Small intestine (tissue), 7 donors: ENCODE measurements around the gene ANKRD44. TPM values are rescaled to one million over a fixed set of nuclear protein-coding genes. Genes with fewer than 3 reads are reported as not detected.

Experiments
- DNase-seq, 2 donors: peaks; one replicate each; pipeline versions ENCODE4 v3.0.0 to v3.0.0-alpha.2; 2013
- FAIRE-seq: peaks from 2 replicates; lab custom pipeline; 2012; peaks lifted over from hg19 to GRCh38; lab: Jason Lieb, UNC
- H3K27ac ChIP-seq, 3 donors: one replicate each; pipeline ENCODE4 v1.5.1; 2013; ENCODE audit warnings: low read length in 2 of 3, mild to moderate bottlenecking in 2 of 3, control low read depth in 1 of 3, inconsistent platforms in 1 of 3, low read depth in 1 of 3, moderate library complexity in 1 of 3
- H3K27me3 ChIP-seq, 3 donors: one replicate each; pipeline ENCODE4 v1.6.1; 2013; ENCODE audit warnings: low read length in 3 of 3, inconsistent platforms in 1 of 3; ENCODE audit not compliant: control insufficient read depth in 3 of 3, insufficient read depth in 3 of 3
- H3K36me3 ChIP-seq, 3 donors: one replicate each; pipeline ENCODE4 v1.6.1; 2013; ENCODE audit warnings: low read length in 3 of 3, inconsistent platforms in 1 of 3, low read depth in 1 of 3, mild to moderate bottlenecking in 1 of 3, moderate library complexity in 1 of 3; ENCODE audit not compliant: control insufficient read depth in 3 of 3, insufficient read depth in 2 of 3
- H3K4me1 ChIP-seq, 3 donors: one replicate each; pipeline ENCODE4 v1.6.1; 2013; ENCODE audit warnings: low read length in 2 of 3, inconsistent platforms in 1 of 3, low read depth in 1 of 3, mild to moderate bottlenecking in 1 of 3, moderate library complexity in 1 of 3; ENCODE audit not compliant: control insufficient read depth in 3 of 3, insufficient read depth in 2 of 3
- H3K4me3 ChIP-seq, 3 donors: one replicate each; pipeline ENCODE4 v1.5.1; 2013; ENCODE audit warnings: low read length in 3 of 3, control low read depth in 1 of 3, inconsistent platforms in 1 of 3, low read depth in 1 of 3, mild to moderate bottlenecking in 1 of 3, moderate library complexity in 1 of 3
- H3K9me3 ChIP-seq, 2 donors: one replicate each; pipeline ENCODE4 v1.6.1; 2013; ENCODE audit warnings: low read depth in 1 of 2, low read length in 1 of 2; ENCODE audit not compliant: control insufficient read depth in 2 of 2, insufficient read depth in 1 of 2
- whole genome bisulfite sequencing, 3 donors: extraction: QIAGEN DNeasy Blood & Tissue Kit; methylation state at CpG; one replicate each; pipeline ENCODE4 v1.1.7; 2013; 5-methylcytosine and 5-hydroxymethylcytosine counted together
- polyA plus RNA-seq, 4 donors: library from polyadenylated mRNA; stranded (reverse) in 3 of 4; unstranded in 1 of 4; fragments of 200-250 nt in 3 of 4; fragments of 120-200 nt in 1 of 4; gene quantifications; one replicate each; pipeline versions ENCODE4 v1.2.1 to v1.2.3, GENCODE V29; 2013
- donor health status: healthy with polysubstance abuse.
- donor health status: control.
- donor health status: control.
- donor health status: Bipolar disorder and iron deficiency.
- donor health status: healthy.

ANKRD44 gene
- polyA plus RNA-seq, 4 donors = 0.89 to 5.2 (median 1.7) TPM

DNA sequence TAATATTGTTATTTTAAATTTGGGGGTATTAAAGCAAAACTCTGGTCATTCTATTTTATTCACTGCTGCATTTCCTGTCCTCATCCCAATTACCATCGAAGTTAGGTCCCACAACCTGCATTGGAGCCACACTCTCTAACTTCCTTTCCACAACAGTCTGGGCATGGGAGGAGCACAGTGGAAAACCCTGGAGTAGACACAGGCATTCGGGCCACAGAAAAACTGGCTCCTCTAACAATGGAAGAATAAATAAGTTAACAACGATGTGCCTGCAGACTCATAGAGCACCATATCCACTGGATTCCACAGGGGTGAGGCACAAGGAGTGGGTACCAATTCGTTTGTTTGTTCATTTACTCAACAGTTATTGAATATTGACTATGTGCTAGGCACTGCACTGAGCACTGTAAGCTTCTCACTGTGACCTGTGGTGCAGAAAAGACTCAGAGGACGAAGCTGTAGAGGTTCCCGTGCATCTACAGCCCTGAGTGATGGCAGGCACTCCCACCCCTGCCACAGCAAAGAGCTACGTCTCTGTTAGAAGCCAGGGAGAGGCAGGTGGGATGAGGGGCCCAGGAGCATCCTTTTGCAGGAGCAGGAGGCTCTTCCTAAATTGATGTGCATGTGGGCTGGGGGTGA, 229.9 kb downstream of the ANKRD44 start:
- Histone ChIP-seq H3K36me3 (peaks cover 0 to 3% (median 2%) of the 10 kb centered on the region in 3 donors), H3K27me3 (no peaks in the 10 kb centered on the region), H3K4me3 (no peak overlapping the region), H3K27ac (no peak overlapping the region), H3K4me1 (no peaks in the 10 kb centered on the region), H3K9me3 (peaks cover 0 to 6% of the 10 kb centered on the region in 2 donors)
- 83 to 91% (median 88%) methylated on average over 7 of the region's 7 CpGs for WGBS, 3 donors
- FAIRE-seq (no peak), DNase-seq (no peak)

- Histone ChIP-seq H3K27me3 (no peaks in the 10 kb centered on the region), H3K4me3 (no peak overlapping the region), H3K36me3 (peaks cover 0 to 5% (median 2%) of the 10 kb centered on the region in 3 donors), H3K9me3 (peaks cover 0 to 6% of the 10 kb centered on the region in 2 donors), H3K4me1 (no peaks in the 10 kb centered on the region), H3K27ac (no peak overlapping the region)
- WGBS, 3 donors = 57 to 73% (median 69%) methylated on average over 6 of the region's 6 CpGs
- no peak for FAIRE-seq
- DNase-seq = peak in 1 of 2 donors; percentile 8
These were observed 230.6 kb downstream of the ANKRD44 start for GRCh38 chr2:197079832-197080555.

DNA sequence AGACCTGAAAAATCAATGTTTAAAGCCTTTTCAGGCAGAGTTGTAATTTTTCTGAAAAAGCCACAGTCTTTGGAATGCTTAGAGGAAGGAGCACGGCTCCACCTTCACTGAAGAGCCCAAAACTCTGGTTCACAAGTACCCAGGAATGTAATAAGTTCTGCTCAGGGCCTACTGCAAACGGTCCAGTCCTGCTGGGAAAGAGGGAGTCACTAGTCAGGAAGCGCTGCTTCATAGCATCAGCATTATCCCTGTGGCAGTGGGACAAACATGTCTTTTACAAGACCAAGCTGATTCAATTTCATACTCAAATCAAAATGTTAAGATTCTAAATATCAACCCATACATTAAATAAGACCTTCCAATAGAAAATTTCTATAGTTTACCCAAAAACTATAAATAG, 231.2 kb downstream of the ANKRD44 start:
- H3K9me3 ChIP-seq = peaks cover 0 to 6% of the 10 kb centered on the region in 2 donors
- no peak overlapping the region for H3K4me3 ChIP-seq
- FAIRE-seq (no peak), DNase-seq (no peak)
- peaks cover 0 to 5% (median 2%) of the 10 kb centered on the region in 3 donors for H3K36me3 ChIP-seq
- H3K4me1 ChIP-seq = no peaks in the 10 kb centered on the region
- 75 to 82% (median 76%) methylated on average over 3 of the region's 3 CpGs for WGBS, 3 donors
- H3K27me3 ChIP-seq = no peaks in the 10 kb centered on the region
- H3K27ac ChIP-seq = no peak overlapping the region

GRCh38 chr2:197078535-197078934, 232.0 kb downstream of the ANKRD44 start:
- 83 to 94% (median 94%) methylated on average over 4 of the region's 4 CpGs for WGBS, 3 donors
- DNase-seq = no peak
- Histone ChIP-seq H3K4me3 (no peak overlapping the region), H3K27ac (no peak overlapping the region), H3K27me3 (no peaks in the 10 kb centered on the region), H3K9me3 (peaks cover 0 to 6% of the 10 kb centered on the region in 2 donors), H3K36me3 (peaks cover 0 to 5% (median 2%) of the 10 kb centered on the region in 3 donors), H3K4me1 (no peaks in the 10 kb centered on the region)
- no peak for FAIRE-seq

DNA sequence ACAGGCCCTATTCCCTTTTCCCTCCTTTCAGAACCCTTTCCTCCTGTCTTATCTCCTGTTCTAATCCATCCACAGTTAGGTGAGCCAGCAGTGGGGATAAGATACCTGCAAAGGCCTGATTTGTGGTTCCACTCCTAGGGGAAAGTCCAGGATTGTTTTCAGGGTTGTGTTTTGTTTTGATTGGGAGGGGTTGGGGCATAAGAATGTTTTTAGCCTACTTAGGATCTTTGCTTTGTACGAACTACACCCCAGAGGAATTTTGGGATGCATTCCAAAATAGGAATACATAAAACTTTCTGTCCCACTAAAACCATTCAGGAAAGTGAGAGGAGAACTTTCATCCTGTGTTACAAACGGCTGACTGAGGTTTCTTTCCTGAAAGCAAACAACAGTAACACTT, 233.2 kb downstream of the ANKRD44 start:
- H3K4me1 ChIP-seq = no peaks in the 10 kb centered on the region
- peaks cover 0 to 5% (median 0%) of the 10 kb centered on the region in 3 donors for H3K36me3 ChIP-seq
- DNase-seq (peak in 1 of 2 donors; percentile 26), FAIRE-seq (no peak)
- no peaks in the 10 kb centered on the region for H3K27me3 ChIP-seq
- WGBS, 3 donors = 17 to 37% (median 32%) methylated on average over 2 of the region's 2 CpGs
- no peak overlapping the region for H3K4me3 ChIP-seq
- H3K9me3 ChIP-seq = peaks cover 0 to 6% of the 10 kb centered on the region in 2 donors
- H3K27ac ChIP-seq = no peak overlapping the region

- FAIRE-seq (no peak), DNase-seq (no peak)
- peaks cover 0 to 6% of the 10 kb centered on the region in 2 donors for H3K9me3 ChIP-seq
- H3K4me3 ChIP-seq = no peak overlapping the region
- no peak overlapping the region for H3K27ac ChIP-seq
- WGBS, 3 donors = 0% methylated on average over 1 of the region's 1 CpG
- peaks cover 0 to 5% (median 0%) of the 10 kb centered on the region in 3 donors for H3K36me3 ChIP-seq
- no peaks in the 10 kb centered on the region for H3K27me3 ChIP-seq
- H3K4me1 ChIP-seq = no peaks in the 10 kb centered on the region
These were observed 233.9 kb downstream of the ANKRD44 start for GRCh38 chr2:197076652-197077051.

DNA sequence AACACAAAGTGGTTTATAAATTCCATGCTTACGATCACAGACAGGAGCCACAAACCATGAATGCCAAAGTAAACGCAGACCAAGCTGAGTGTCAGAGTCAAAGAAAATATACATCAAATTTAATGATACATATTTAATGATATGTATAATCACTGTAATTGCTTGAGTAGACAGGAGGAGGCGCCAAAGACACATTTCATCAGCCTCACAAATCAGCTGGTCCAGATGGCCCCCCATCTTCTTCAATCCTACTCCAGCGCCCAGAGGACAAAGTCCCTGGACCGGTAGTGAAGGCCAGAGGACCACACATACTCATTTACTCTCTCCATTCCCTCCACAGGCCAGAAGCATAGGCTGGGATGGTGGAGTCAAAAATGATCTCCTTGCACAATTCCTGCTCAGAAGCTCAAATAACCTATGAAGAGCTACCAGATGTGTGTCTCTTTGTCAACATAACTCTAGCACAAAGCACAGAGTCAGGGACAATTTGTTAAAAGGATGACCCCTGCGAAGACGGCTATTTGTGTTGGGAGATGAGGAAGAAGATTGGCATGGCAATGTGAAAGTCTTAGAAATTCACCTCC, 234.7 kb downstream of the ANKRD44 start:
- Histone ChIP-seq H3K36me3 (peaks cover 0 to 5% (median 0%) of the 10 kb centered on the region in 3 donors), H3K4me3 (no peak overlapping the region), H3K27ac (no peak overlapping the region), H3K4me1 (no peaks in the 10 kb centered on the region), H3K27me3 (no peaks in the 10 kb centered on the region), H3K9me3 (peaks cover 0 to 6% of the 10 kb centered on the region in 2 donors)
- WGBS, 3 donors = 82 to 93% (median 86%) methylated on average over 7 of the region's 7 CpGs
- DNase-seq (no peak), FAIRE-seq (no peak)

DNA sequence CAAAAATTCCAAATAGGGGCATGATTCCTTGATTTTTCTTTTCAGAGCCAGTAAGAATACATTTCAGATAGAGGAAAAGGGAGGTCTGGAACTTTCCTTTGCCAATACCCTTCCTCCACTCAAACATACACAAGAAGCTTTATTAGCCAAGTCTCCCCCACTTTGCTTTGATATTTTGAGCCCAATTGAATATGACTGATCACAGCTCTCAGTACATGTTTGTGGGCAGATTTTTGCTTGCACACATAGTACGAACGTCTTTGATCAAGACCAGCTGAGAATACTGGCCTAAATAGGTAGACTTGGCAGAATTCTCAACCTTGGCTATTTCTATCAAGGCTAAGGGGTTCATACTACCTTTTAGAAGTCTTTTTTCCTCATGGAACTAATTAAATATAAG, 235.3 kb downstream of the ANKRD44 start:
- H3K27ac ChIP-seq = no peak overlapping the region
- no peaks in the 10 kb centered on the region for H3K4me1 ChIP-seq
- peaks cover 0 to 5% (median 0%) of the 10 kb centered on the region in 3 donors for H3K36me3 ChIP-seq
- no peaks in the 10 kb centered on the region for H3K27me3 ChIP-seq
- H3K4me3 ChIP-seq = no peak overlapping the region
- no peak for DNase-seq
- 90 to 100% (median 93%) methylated on average over 2 of the region's 2 CpGs for WGBS, 3 donors
- H3K9me3 ChIP-seq = peaks cover 0 to 6% of the 10 kb centered on the region in 2 donors
- no peak for FAIRE-seq
